Activated naive CD8-positive, alpha-beta T cell treated with anti-CD3 and anti-CD28 coated beads, Interleukin-2, amount 50 U/mL, for 24 hours (primary cell): ENCODE measurements around the gene FMN1.

Source experiments
- ATAC-seq: fragments of 150-1000 bp; cut with Tn5 transposase; one replicate; pipeline ENCODE4 v1.10.0; 2021
- DNase-seq: peaks from one replicate; pipeline ENCODE4 v3.0.0; 2021
- H3K27ac Mint-ChIP-seq: one replicate; pipeline ENCODE4 v1.8.0; 2021; ENCODE audit warnings: mild to moderate bottlenecking, mixed read lengths
- H3K27me3 Mint-ChIP-seq: one replicate; pipeline ENCODE4 v1.8.0; 2021; ENCODE audit warnings: mixed read lengths
- H3K36me3 Mint-ChIP-seq: one replicate; pipeline ENCODE4 v1.8.0; 2021; ENCODE audit warnings: low read depth, mixed read lengths
- H3K4me1 Mint-ChIP-seq: one replicate; pipeline ENCODE4 v1.8.0; 2021; ENCODE audit warnings: mixed read lengths
- H3K4me3 Mint-ChIP-seq: one replicate; pipeline ENCODE4 v1.8.0; 2021; ENCODE audit warnings: mild to moderate bottlenecking, moderate library complexity, mixed read lengths
- H3K9me3 Mint-ChIP-seq: one replicate; pipeline ENCODE4 v1.8.0; 2021; ENCODE audit warnings: mixed read lengths

FMN1 gene

DNA sequence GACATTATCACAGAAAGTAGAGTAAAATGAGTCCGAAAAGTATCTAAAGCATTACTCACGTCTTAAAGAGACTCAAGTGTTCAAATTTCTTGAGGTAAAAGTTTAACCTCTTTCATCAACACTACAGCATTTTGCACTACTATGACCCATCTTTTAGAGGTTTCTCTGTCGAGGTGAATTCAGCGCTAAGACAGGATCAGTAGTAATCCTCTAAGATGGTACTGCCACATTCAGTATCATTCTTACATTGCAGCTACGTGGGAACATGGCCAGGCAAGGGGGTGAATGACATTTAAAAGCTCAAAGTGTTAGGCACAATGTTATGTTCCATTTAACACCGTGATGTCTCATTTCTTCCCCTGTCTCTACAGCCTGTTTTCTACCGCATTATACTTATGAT is 210.8 kb downstream of the FMN1 start:
- ATAC-seq, result peak; percentile 40

DNA sequence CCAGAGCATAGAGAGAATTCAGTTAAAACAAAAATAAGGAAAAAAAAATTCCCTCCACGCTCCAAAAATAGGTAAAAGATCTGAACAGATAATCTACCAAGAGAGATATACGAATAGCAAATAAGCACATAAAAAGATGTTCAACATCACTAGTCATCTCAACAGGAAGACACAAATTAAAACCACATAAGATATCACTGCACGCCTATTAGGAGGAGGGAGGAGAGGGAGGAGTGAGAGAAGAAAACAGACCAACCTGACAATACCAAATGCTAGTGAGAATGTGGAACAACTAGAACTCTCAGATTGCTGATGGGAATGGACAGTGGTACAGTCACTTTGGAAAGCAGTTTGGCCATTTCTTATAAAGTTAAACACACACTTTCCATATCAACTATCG is 212.5 kb downstream of the FMN1 start:
- Mint-ChIP-seq H3K4me1 (no peaks in the 10 kb centered on the region), H3K36me3 (no peaks in the 10 kb centered on the region), H3K27me3 (peaks cover 14% of the 10 kb centered on the region), H3K27ac (no peak overlapping the region), H3K4me3 (no peak overlapping the region), H3K9me3 (no peaks in the 10 kb centered on the region)
- DNase-seq, result no peak
- no peak for ATAC-seq

More for the DNA sequence above, 210.8 kb downstream of the FMN1 start:
- Mint-ChIP-seq H3K4me3 (no peak overlapping the region), H3K4me1 (no peaks in the 10 kb centered on the region), H3K9me3 (no peaks in the 10 kb centered on the region), H3K27me3 (peaks cover 10% of the 10 kb centered on the region), H3K27ac (no peak overlapping the region), H3K36me3 (no peaks in the 10 kb centered on the region)
- no peak for DNase-seq

DNA sequence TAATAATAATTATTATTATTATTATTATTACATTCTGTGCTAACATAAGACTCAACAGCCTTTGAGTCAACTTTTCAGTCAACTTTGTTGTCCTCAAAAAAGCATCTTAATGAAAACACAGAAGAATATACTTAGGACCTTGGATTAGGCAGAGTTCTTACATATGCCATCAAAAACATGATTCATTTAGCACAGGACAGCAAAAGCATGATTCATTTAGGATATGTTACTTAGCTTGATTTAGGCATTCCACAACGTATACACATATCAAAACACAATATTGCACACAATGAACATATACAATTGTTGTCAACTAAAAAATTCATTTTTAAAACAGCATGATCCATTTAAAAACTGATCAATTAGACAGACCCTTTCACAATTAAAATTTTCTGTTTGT is 213.0 kb downstream of the FMN1 start:
- ATAC-seq, result no peak
- Mint-ChIP-seq H3K36me3 (no peaks in the 10 kb centered on the region), H3K4me1 (no peaks in the 10 kb centered on the region), H3K27ac (no peak overlapping the region), H3K27me3 (peaks cover 15% of the 10 kb centered on the region), H3K4me3 (no peak overlapping the region), H3K9me3 (no peaks in the 10 kb centered on the region)
- DNase-seq, result no peak

DNA sequence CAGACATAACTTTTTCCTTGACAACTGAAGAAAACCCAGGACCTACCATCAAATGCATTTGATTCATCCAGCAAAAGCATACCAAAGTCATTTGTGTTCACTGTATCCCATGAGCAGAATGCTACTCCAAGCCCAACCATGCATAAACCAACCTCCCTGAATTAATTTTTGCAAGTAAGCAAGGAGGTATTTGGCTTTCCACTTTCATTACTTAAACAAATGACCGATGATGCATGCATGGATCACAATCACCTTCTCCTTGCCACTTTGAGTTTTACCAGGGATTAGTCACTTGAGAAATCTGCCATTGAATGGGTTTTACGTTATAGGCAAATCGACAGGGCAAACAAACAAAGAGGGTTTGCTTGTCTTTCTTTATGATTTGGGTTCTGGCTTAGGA is 214.8 kb downstream of the FMN1 start:
- no peaks in the 10 kb centered on the region for H3K9me3 Mint-ChIP-seq
- no peaks in the 10 kb centered on the region for H3K4me1 Mint-ChIP-seq
- no peak overlapping the region for H3K4me3 Mint-ChIP-seq
- H3K27me3 Mint-ChIP-seq, result peaks cover 17% of the 10 kb centered on the region
- DNase-seq (no peak), ATAC-seq (no peak)
- H3K36me3 Mint-ChIP-seq, result no peaks in the 10 kb centered on the region
- no peak overlapping the region for H3K27ac Mint-ChIP-seq

DNA sequence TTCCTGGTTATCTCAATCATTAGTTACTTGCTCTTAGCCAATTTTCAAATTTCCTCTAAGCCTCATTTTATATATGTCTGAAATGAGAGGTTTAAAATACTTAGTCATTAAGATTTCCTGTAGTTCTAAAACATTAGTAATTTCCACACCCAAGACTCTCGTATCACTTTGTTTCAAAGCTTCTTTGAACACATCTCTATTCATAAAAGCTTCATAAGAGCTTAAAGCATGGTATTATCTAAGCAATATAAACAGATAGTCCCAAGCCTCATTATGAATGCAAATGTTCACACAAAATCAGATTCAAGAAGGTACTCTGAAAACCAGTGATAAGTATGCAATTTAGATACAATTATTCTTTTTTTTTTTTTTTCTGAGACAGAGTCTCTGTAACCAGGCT is 217.0 kb downstream of the FMN1 start:
- ATAC-seq, result no peak
- Mint-ChIP-seq H3K27ac (no peak overlapping the region), H3K27me3 (peaks cover 13% of the 10 kb centered on the region), H3K36me3 (no peaks in the 10 kb centered on the region), H3K4me3 (no peak overlapping the region), H3K4me1 (no peaks in the 10 kb centered on the region), H3K9me3 (no peaks in the 10 kb centered on the region)
- DNase-seq, result no peak

DNA sequence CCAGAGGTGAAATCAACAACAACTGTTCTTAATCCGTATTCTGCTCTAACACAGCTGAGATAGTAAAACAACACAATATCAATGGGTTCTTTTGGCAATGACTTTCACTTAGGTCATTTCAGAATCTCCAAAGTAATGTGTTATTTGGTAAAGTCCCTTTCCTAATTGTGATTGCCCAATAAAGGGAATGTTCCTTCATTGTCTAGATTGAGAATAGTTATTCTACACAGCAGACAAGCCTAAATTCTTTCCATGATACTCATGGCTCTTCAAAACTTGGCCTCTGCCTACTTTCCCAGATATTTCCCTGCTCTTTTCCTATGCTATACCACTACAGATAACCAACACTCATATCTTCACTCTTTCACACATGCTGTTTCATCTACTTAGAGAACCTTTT is 219.8 kb downstream of the FMN1 start:
- Mint-ChIP-seq H3K4me3 (no peak overlapping the region), H3K9me3 (no peaks in the 10 kb centered on the region), H3K4me1 (no peaks in the 10 kb centered on the region), H3K27ac (no peak overlapping the region), H3K36me3 (no peaks in the 10 kb centered on the region), H3K27me3 (peaks cover 10% of the 10 kb centered on the region)
- ATAC-seq (no peak), DNase-seq (no peak)

DNA sequence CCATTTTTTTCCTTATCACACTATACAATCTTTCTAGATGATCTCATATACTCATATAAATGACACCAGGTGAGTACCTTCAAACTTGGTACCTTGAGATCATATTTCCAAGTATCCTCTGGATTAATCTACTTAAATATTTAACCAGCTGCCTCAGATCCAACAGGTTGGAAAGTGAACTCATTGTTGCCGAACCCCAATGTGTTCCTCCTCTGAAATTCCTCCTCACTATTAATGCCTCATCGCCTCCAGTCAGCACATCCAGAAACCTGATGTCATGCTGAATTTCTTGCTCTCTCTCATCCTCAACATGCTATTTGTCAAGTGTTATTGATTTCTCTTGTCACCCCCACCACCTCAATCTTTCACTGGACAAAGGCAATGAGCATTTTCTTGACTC is 221.8 kb downstream of the FMN1 start:
- H3K36me3 Mint-ChIP-seq, result no peaks in the 10 kb centered on the region
- DNase-seq (no peak), ATAC-seq (no peak)
- peaks cover 6% of the 10 kb centered on the region for H3K27me3 Mint-ChIP-seq
- no peak overlapping the region for H3K27ac Mint-ChIP-seq
- H3K4me3 Mint-ChIP-seq, result no peak overlapping the region
- no peaks in the 10 kb centered on the region for H3K4me1 Mint-ChIP-seq
- no peaks in the 10 kb centered on the region for H3K9me3 Mint-ChIP-seq

DNA sequence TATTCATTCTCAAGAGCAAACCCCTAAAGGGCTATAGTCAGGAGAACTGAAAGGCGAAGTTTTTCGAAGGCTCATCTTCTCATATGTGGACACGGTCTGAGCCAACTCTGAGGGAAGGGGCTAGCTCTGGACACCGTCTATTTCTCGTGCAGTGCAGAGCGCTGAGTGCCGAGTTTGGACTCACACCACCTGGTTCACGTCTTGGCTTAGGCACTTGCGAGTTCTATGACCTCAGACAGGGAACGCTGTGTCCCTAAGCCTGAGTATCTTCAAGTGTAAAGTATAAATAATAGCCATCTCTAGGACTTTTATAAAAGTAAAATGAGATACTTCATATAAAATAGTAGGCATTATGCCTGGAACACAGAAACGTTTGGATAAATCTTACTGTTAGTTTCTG is 223.7 kb downstream of the FMN1 start:
- no peaks in the 10 kb centered on the region for H3K36me3 Mint-ChIP-seq
- no peaks in the 10 kb centered on the region for H3K9me3 Mint-ChIP-seq
- no peak for ATAC-seq
- no peak overlapping the region for H3K4me3 Mint-ChIP-seq
- H3K27me3 Mint-ChIP-seq, result peaks cover 2% of the 10 kb centered on the region
- no peak overlapping the region for H3K27ac Mint-ChIP-seq
- H3K4me1 Mint-ChIP-seq, result no peaks in the 10 kb centered on the region
- no peak for DNase-seq

DNA sequence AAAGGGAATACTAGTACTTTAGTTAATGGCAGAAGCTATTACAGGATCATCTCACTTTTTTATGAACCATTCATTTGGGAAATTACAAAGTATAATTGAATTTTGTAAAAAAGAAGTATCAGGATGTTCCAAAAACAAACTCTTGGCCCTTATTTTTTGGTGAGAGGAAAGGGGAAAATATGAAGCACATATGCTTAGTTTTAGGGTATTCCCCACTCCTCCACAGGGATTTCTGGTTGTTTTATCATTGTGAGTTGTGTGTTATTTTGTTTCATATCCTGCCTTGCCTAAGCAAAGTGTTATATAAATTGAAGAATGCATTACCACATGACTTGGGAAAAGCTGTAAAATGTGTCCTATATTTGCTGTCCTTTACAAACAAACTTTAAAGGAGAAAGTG is 227.0 kb downstream of the FMN1 start:
- Mint-ChIP-seq H3K4me1 (no peaks in the 10 kb centered on the region), H3K27me3 (no peaks in the 10 kb centered on the region), H3K36me3 (no peaks in the 10 kb centered on the region), H3K9me3 (no peaks in the 10 kb centered on the region), H3K27ac (no peak overlapping the region), H3K4me3 (no peak overlapping the region)
- ATAC-seq, result no peak
- no peak for DNase-seq

DNA sequence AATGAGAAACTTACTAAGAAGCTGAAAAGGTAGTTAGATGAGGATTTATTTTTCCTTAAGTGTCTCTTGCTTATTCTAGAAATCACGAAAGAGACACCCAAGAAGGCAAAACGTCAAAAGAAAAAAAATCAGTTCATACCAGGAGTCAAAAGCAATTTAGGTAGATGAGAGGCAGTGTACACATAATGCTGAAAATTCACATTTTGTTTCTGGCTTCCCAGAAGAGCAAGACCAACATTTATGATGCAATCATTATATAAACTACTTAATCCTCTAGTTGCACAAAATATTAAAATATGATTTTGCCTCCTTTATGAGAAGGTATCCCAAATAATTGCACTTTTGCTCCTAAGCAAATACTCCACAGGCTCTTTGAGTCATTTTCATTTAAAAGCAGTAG is 228.0 kb downstream of the FMN1 start:
- Mint-ChIP-seq H3K4me3 (no peak overlapping the region), H3K36me3 (no peaks in the 10 kb centered on the region), H3K27ac (no peak overlapping the region), H3K27me3 (no peaks in the 10 kb centered on the region), H3K4me1 (no peaks in the 10 kb centered on the region), H3K9me3 (no peaks in the 10 kb centered on the region)
- ATAC-seq (no peak), DNase-seq (no peak)

DNA sequence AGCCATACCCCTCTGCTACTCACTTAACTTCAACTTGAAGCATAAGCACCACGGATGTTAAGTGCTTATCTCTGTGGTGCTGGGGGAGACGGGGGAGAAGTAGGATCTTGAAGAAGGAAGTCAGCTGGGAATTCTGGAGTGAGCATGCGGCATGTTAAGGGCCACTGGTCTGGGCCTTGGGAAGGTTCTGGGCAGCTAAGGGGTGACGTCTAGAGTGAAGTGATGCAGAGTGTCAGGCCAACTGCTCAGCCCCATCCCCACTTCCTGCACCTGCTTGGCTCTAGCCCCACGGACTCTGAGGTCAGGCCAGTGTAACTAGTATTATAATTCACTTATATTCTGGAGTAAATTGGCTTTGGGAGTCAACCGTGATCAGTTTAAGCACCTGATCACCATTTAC is 228.6 kb downstream of the FMN1 start:
- Mint-ChIP-seq H3K9me3 (no peaks in the 10 kb centered on the region), H3K4me3 (no peak overlapping the region), H3K27ac (no peak overlapping the region), H3K36me3 (no peaks in the 10 kb centered on the region), H3K4me1 (no peaks in the 10 kb centered on the region), H3K27me3 (no peaks in the 10 kb centered on the region)
- no peak for DNase-seq
- ATAC-seq, result no peak

DNA sequence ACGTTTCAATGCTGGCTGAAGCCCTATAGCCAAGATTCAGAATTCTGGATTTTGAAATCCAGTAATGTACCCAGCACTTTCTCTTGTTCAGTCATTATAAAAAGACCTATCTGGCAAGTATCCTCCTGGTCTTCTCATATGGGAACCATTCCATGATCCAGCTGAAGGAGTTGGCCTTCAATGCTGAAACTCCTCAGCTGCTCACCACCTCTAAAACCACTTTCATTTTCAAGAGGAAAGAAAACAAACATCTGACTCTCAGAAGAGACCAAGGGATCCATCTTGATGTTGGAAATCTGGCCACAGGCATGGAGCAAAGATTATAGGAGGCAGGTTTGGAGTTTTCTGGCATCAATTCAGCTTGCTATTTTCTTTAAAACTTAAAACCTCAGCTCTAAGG is 235.4 kb downstream of the FMN1 start:
- Mint-ChIP-seq H3K9me3 (no peaks in the 10 kb centered on the region), H3K4me3 (no peak overlapping the region), H3K27me3 (peaks cover 8% of the 10 kb centered on the region), H3K27ac (no peak overlapping the region), H3K36me3 (no peaks in the 10 kb centered on the region), H3K4me1 (no peaks in the 10 kb centered on the region)
- no peak for DNase-seq
- no peak for ATAC-seq

DNA sequence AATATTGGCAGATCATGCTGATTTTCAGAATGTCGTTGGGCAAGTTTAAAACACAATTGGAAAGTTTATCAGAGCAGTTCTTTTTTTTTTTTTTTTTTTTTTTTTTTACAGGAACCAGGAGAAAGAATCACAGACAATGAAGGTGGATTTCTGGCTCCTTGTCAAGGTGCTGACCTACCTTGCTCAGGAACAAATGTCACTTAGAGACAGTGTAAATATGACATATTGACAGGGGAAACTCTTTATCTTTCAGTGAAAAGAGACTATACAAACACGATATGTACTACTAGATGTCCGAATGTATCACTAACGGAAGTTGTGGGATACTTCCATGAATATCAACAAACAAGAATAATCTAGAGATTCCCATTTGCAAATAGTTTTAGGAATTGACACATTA is 237.3 kb downstream of the FMN1 start:
- DNase-seq (no peak), ATAC-seq (no peak)
- Mint-ChIP-seq H3K27me3 (peaks cover 8% of the 10 kb centered on the region), H3K27ac (no peak overlapping the region), H3K36me3 (no peaks in the 10 kb centered on the region), H3K4me3 (no peak overlapping the region), H3K9me3 (no peaks in the 10 kb centered on the region), H3K4me1 (no peaks in the 10 kb centered on the region)

DNA sequence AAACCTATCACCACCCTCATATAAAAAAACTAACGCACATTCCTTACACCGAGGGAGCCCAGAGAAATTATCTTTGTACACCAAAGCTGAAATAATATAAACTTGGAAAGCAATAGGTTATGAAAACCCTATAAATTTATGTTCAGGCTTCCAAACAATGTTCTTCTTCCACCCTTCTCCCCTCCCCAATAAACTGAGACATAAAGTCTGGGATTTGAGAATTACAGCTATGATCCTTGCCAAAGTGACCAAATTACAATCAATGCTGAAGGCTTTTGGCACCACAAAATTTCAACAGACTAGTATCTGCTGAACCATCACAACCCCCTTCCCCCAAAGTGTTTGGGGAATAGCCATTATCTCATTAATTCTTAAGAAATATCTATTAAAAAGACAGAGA is 237.8 kb downstream of the FMN1 start:
- H3K9me3 Mint-ChIP-seq, result no peaks in the 10 kb centered on the region
- no peaks in the 10 kb centered on the region for H3K4me1 Mint-ChIP-seq
- DNase-seq (no peak), ATAC-seq (no peak)
- peaks cover 8% of the 10 kb centered on the region for H3K27me3 Mint-ChIP-seq
- no peak overlapping the region for H3K27ac Mint-ChIP-seq
- no peak overlapping the region for H3K4me3 Mint-ChIP-seq
- no peaks in the 10 kb centered on the region for H3K36me3 Mint-ChIP-seq

DNA sequence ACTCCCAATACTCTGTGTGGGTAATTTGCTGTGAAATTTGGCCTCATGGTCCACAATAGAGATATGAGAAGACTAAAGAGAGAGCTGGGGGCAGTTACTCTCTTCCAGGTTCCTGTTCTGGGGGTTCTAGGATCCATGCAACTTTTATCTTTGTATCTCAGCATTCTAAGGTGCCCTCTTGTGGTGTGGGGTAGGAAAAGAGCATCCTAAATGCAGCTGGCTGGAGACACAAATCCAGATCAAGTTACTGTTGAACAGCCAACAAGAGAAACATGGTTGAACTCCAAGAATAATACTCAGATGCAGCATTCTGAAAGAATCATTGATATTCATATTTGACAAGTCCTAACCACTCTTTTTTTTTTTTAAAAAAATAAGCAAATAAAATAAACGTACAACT is 238.5 kb downstream of the FMN1 start:
- Mint-ChIP-seq H3K27me3 (peaks cover 8% of the 10 kb centered on the region), H3K36me3 (no peaks in the 10 kb centered on the region), H3K4me3 (no peak overlapping the region), H3K4me1 (no peaks in the 10 kb centered on the region), H3K9me3 (no peaks in the 10 kb centered on the region), H3K27ac (no peak overlapping the region)
- no peak for DNase-seq
- no peak for ATAC-seq

DNA sequence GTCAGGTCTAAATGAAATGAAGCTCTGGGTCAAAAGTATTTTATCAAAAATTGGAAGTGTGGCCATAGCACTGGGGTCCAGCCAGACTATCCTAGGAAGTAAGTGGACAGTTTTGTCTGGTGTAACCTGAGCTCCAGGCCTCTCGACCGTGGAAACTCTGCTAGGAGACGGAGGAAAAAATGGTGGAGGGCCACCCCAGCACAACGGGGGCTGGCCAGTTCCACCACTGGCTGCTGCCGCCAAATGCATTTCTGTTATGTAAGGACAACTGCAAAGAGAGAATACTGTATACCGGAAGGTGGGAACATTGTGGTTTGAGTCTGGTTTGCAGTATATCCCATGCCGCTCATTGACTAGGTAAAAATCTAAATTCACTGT is 241.0 kb downstream of the FMN1 start:
- Mint-ChIP-seq H3K4me1 (no peaks in the 10 kb centered on the region), H3K9me3 (no peaks in the 10 kb centered on the region), H3K4me3 (no peak overlapping the region), H3K27ac (no peak overlapping the region), H3K27me3 (peaks cover 5% of the 10 kb centered on the region), H3K36me3 (no peaks in the 10 kb centered on the region)
- no peak for DNase-seq
- no peak for ATAC-seq
